ENCODE measurements around the gene SFMBT2.

DNA sequence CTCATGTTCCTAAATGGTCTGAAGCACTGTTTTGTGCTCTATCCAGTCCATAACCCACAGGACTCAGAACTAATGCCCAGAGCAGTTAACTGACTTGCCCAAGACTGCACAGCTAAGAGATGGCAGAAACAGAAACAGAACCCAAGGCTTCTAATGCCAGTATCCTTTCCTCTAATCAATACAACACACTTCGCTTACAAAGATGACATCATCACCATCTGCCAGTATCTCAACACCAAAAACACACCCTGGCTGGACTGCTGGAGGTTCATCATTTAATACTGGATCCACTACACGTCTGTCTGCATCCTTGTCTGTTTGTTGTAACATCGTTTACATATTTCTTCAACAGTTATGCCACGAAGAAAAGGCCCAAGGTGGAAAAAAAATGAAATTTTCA lies 165.3 kb downstream of the SFMBT2 start:
- TF ChIP-seq, protein P1, sequence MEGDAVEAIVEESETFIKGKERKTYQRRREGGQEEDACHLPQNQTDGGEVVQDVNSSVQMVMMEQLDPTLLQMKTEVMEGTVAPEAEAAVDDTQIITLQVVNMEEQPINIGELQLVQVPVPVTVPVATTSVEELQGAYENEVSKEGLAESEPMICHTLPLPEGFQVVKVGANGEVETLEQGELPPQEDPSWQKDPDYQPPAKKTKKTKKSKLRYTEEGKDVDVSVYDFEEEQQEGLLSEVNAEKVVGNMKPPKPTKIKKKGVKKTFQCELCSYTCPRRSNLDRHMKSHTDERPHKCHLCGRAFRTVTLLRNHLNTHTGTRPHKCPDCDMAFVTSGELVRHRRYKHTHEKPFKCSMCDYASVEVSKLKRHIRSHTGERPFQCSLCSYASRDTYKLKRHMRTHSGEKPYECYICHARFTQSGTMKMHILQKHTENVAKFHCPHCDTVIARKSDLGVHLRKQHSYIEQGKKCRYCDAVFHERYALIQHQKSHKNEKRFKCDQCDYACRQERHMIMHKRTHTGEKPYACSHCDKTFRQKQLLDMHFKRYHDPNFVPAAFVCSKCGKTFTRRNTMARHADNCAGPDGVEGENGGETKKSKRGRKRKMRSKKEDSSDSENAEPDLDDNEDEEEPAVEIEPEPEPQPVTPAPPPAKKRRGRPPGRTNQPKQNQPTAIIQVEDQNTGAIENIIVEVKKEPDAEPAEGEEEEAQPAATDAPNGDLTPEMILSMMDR (IDR thresholded peaks at IDR 0.05; ENCODE audit: low read depth, low read length), result no peak
- TF ChIP-seq EZH2phosphoT487 (IDR thresholded peaks at IDR 0.05; ENCODE audit: low read depth), result no peak
